AG04450 (cell line): ENCODE measurements around the gene SERPINH1. TPM values are rescaled to one million over a fixed set of nuclear protein-coding genes. Genes with fewer than 3 reads are reported as not detected.
A peak's percentile ranks its signal among the peaks of the same experiment; 100 is the strongest.

Source experiments
- CTCF ChIA-PET: fragments of 300-600, 350-600 bp; formaldehyde crosslinking; extraction: SDS; loops from one replicate; lab custom pipeline; 2022; ENCODE audit warnings: antibody characterized with exemption, inconsistent platforms; lab: Charles Lee
- POLR2A ChIA-PET: fragments of 350-600 bp; formaldehyde crosslinking; extraction: SDS; loops from one replicate; lab custom pipeline; 2021; ENCODE audit warnings: antibody characterized with exemption, inconsistent platforms; lab: Yijun Ruan, JAX
- DNase-seq: peaks from one replicate; pipeline ENCODE4 v3.0.0-alpha.2; 2011; ENCODE audit warnings: low read depth, low spot score
- H3K27ac ChIP-seq: one replicate; pipeline ENCODE4 v1.5.1; 2012; ENCODE audit warnings: low read depth, low read length, control low read depth
- H3K27me3 ChIP-seq: one replicate; pipeline ENCODE4 v1.6.0; 2012; ENCODE audit warnings: low read length; ENCODE audit not compliant: control insufficient read depth, insufficient read depth
- H3K4me3 ChIP-seq: 2 replicates; pipeline ENCODE4 v1.5.1; 2011; ENCODE audit warnings: mild to moderate bottlenecking, low read depth, low read length, control low read depth
- H3K9me3 ChIP-seq: 2 replicates; pipeline ENCODE4 v1.5.1; 2012; ENCODE audit warnings: low read length; ENCODE audit not compliant: control insufficient read depth, insufficient read depth
- CTCF ChIP-seq: IDR thresholded peaks from 2 replicates; pipeline ENCODE4 v1.5.1; 2011; ENCODE audit warnings: low read depth, low read length, control low read depth, inconsistent platforms
- polyA plus RNA-seq: library from polyadenylated mRNA; depleted of rRNA; stranded (reverse); fragments of >200 nt; gene quantifications from 2 replicates; pipeline ENCODE4 v1.2.3, GENCODE V29; 2011

SERPINH1 gene
- polyA plus RNA-seq, 1 experiment, result 881 TPM

- Histone ChIP-seq H3K27me3 (no peaks in the 10 kb centered on the region), H3K27ac (peak overlapping the region; percentile 62), H3K4me3 (no peak overlapping the region), H3K9me3 (no peaks in the 10 kb centered on the region)
- TF ChIP-seq CTCF, result no peak
- peak; percentile 74 for DNase-seq
- ChIA-PET CTCF (no interaction called here), POLR2A (interaction anchor here (1.5 to 2.2 kb wide), 3 partner anchors 20 to 32 kb away, joined by 3 to 11 read pairs (median 5); no protein-coding TSS in a partner anchor)
Observed at GRCh38 chr11:75603791-75604736, 42.0 kb downstream of the SERPINH1 start.

DNA sequence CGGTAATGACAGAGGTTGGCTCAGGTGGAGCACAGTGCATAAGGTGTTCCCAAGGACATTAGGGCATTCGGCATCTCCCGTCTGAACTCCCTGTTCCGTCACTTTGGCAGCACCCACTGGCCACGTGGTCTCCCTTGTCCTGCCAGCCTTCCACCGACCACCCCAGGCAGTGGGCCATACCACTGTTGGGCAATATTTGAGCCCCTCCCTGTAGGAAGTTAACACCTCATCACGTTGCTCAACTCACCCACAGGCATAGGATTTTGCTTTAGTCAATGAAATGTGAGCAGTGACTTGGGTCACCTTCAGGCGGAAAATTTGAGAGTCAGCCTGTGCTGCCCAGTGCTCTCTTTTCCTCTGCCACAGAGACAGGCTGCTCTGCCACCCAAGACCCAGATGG lies 44.0 kb downstream of the SERPINH1 start:
- TF ChIP-seq CTCF, result no peak
- H3K4me3 ChIP-seq, result no peak overlapping the region
- no peaks in the 10 kb centered on the region for H3K27me3 ChIP-seq
- H3K27ac ChIP-seq, result no peak overlapping the region
- CTCF ChIA-PET, result no interaction called here
- no peaks in the 10 kb centered on the region for H3K9me3 ChIP-seq
- POLR2A ChIA-PET, result no interaction called here
- DNase-seq, result no peak

- POLR2A ChIA-PET, result no interaction called here
Observed at GRCh38 chr11:75611823-75612222, 49.8 kb downstream of the SERPINH1 start.

GRCh38 chr11:75615751-75616150 lies 53.7 kb downstream of the SERPINH1 start:
- H3K27me3 ChIP-seq, result peaks cover 10% of the 10 kb centered on the region
- H3K9me3 ChIP-seq, result peaks cover 5% of the 10 kb centered on the region
- POLR2A ChIA-PET, result no interaction called here
- no peak overlapping the region for H3K4me3 ChIP-seq
- no peak overlapping the region for H3K27ac ChIP-seq
- DNase-seq, result no peak
- CTCF ChIA-PET, result no interaction called here
- TF ChIP-seq CTCF, result no peak

More at GRCh38 chr11:75611823-75612222, 49.8 kb downstream of the SERPINH1 start:
- DNase-seq, result no peak
- Histone ChIP-seq H3K4me3 (no peak overlapping the region), H3K27me3 (peaks cover 10% of the 10 kb centered on the region), H3K9me3 (no peaks in the 10 kb centered on the region), H3K27ac (no peak overlapping the region)
- CTCF ChIA-PET, result no interaction called here
- TF ChIP-seq CTCF, result no peak

- DNase-seq, result no peak
- ChIA-PET CTCF (no interaction called here), POLR2A (no interaction called here)
- peaks cover 5% of the 10 kb centered on the region for H3K9me3 ChIP-seq
- H3K4me3 ChIP-seq, result no peak overlapping the region
- TF ChIP-seq CTCF, result no peak
- peaks cover 10% of the 10 kb centered on the region for H3K27me3 ChIP-seq
- H3K27ac ChIP-seq, result no peak overlapping the region
Observed at GRCh38 chr11:75616281-75616680, 54.2 kb downstream of the SERPINH1 start.
